Cardiac muscle cell (in vitro differentiated cells and primary cell): ENCODE results near the gene SLC35F6. TPM values are rescaled to one million over a fixed set of nuclear protein-coding genes. Genes with fewer than 3 reads are reported as not detected.
A peak's percentile ranks its signal among the peaks of the same experiment; 100 is the strongest.
"Not testable (repeated sequence)": the region's sequence is repeated elsewhere in the genome, so short reads cannot be mapped to it uniquely, and the experiment has no call there.

ENCODE experiments used
- DNase-seq, 2 donors: peaks; one replicate each; pipeline versions ENCODE4 v3.0.0 to v3.0.0-alpha.2; 2010 to 2017; ENCODE audit warnings: low read depth in 1 of 2, low spot score in 1 of 2
- H3K27ac ChIP-seq: fragments of 200-600 bp; sonication (generic); 2 replicates; pipeline ENCODE4 v1.5.1; 2016
- H3K27me3 ChIP-seq: fragments of 200-600 bp; sonication (generic); 2 replicates; pipeline ENCODE4 v1.6.0; 2016; ENCODE audit warnings: control low read depth
- H3K36me3 ChIP-seq: fragments of 200-600 bp; sonication (generic); 2 replicates; pipeline ENCODE4 v1.5.1; 2016; ENCODE audit warnings: control low read depth
- H3K4me1 ChIP-seq: fragments of 200-600 bp; sonication (generic); 2 replicates; pipeline ENCODE4 v1.8.1; 2017; ENCODE audit warnings: low read depth, mild to moderate bottlenecking, mixed run types
- H3K4me3 ChIP-seq: fragments of 200-600 bp; sonication (generic); 2 replicates; pipeline ENCODE4 v1.5.1; 2016; ENCODE audit warnings: mild to moderate bottlenecking
- H3K9me3 ChIP-seq: fragments of 200-600 bp; sonication (generic); 2 replicates; pipeline ENCODE4 v1.5.1; 2017; ENCODE audit warnings: low read depth, mild to moderate bottlenecking, control low read depth
- CTCF ChIP-seq: IDR thresholded peaks from 2 replicates; pipeline ENCODE4 v1.5.1; 2012; ENCODE audit warnings: low read depth, mild to moderate bottlenecking, low read length
- polyA plus RNA-seq: library from polyadenylated mRNA; unstranded; fragments of >200 nt; fragmentation: Nextera tagmentation; extraction: Ambion mirVana; gene quantifications from 2 replicates; pipeline ENCODE4 v1.2.1, GENCODE V29; 2016
- total RNA-seq: library from RNA; depleted of rRNA; stranded (reverse); fragments of >200 nt; gene quantifications from 2 replicates; pipeline ENCODE4 v1.2.3, GENCODE V29; 2016

Gene SLC35F6
- total and polyA plus RNA-seq, 2 experiments from 2014 or later, result 7.2 to 11.2 TPM

DNA sequence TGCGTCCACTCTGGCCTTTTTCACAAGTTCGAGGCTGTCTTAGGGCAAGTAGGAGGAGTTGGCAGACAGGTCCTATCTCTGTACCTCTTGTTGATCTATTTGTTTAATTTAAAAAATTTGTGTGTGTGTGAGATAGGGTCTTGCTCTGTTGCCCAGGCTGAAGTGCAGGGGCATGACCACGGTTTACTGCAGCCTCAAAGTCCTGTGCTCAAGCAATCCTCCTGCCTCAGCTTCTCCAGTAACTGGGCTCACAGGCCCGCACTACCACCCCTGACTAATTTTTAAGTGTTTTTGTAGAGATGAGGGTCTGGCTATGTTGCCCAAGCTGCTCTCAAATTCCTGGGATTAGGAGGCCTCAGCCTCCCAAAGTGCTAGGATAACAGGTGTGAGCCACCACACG is 4.2 kb upstream of the SLC35F6 start:
- Histone ChIP-seq H3K36me3 (no peaks in the 10 kb centered on the region), H3K27ac (no peak overlapping the region), H3K4me1 (peaks cover 3% of the 10 kb centered on the region)

DNA sequence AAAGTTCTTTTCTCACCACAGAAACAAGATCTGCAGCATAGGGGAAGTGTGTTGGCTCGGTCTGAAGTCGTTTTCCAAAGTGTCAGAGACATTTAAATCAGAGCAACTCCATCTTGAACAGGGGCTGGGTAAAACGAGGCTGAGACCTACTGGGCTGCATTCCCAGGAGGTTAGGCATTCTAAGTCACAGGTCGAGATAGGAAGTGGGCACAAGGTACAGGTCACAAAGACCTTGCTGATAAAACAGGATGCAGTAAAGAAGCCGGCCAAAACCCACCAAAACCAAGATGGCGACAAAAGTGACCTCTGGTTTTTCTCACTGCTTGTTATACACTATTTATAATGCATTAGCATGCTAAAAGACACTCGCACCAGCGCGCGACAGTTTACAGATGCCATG is 3.1 kb upstream of the SLC35F6 start:
- not testable (repeated sequence) for H3K27me3 ChIP-seq, H3K4me3 ChIP-seq, DNase-seq, H3K36me3 ChIP-seq, H3K4me1 ChIP-seq, H3K27ac ChIP-seq, H3K9me3 ChIP-seq

More for the DNA sequence above, 4.2 kb upstream of the SLC35F6 start:
- H3K9me3 ChIP-seq, result no peaks in the 10 kb centered on the region
- H3K4me3 ChIP-seq, result no peak overlapping the region
- no peak for TF ChIP-seq CTCF
- DNase-seq, result no peak
- no peaks in the 10 kb centered on the region for H3K27me3 ChIP-seq

DNA sequence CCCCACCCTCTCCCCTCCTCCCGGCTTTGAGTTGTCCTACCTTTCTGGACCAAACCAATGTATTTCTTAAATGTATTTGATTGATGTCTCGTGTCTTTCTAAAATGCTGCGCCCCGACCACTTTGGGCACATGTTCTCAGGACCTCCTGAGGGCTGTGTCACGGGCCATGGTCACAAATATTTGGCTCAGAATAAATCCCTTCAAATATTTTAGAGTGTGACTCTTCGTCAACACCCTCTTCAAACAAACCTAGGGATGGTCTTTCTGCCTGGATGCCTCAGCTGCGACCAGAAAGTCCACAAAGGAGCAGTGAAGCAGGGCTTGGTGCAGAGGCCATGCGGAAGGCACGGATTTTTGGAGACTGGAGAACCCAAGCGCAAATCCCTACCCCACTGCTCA is 1.1 kb upstream of the SLC35F6 start:
- Histone ChIP-seq H3K9me3 (no peaks in the 10 kb centered on the region), H3K36me3 (no peaks in the 10 kb centered on the region), H3K4me1 (peaks cover 4% of the 10 kb centered on the region), H3K27me3 (no peaks in the 10 kb centered on the region), H3K27ac (no peak overlapping the region), H3K4me3 (no peak overlapping the region)
- no peak for DNase-seq
- TF ChIP-seq CTCF, result no peak

DNA sequence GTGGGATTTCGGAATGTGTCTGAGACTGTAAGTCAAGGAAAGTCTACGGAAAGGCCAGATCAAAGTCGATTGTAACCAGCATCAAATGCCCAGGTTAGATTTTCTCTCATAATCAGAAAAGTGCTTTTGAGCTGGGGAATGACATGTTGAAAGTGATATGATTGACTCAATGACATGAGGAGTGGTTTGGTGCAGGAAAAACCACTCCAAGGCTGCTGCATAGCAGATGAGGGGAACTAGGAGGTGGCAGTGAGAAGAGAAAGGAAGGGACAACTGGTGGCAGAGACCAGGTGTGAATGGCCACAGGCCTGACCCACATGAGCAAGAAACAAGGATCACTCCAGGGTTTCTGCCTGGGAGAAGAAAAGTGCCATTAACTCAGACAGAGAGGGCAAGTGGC is 822 bp downstream of the SLC35F6 start:
- no peak for TF ChIP-seq CTCF

DNA sequence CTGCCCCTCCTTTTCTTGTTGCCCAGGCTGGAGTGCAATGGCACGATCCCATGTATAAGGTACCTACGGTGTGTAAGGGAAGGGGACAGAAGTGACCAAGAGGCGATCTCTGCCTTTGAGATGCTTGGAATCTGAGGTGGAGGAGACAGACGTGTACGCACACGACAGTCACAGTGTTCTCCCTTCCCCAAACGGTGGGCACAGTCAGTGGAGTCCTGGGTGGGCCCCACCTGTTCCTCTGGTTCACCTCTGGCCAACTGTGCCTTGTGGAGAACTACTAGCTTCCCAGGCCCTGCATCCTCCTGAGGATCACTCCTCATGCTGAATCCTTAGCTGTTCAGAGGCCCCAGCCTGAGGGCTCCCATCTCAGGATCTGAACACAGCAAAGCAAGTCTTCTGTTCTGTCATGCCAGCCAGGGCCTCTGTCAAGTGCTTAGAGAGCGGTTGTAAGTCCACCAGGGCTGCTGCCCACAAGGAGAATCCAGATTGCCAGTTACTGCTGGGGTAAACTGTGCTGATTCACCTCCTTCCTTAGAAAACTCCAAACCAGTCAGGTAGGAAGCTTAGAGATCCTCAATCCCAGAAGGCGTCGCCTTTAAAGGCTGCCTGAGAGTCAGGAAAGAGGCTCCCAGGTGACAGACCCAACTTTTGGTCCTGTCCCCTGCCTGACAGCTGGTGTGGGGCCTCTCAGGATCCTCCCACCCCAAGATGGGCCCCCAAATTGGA is 1.6 kb downstream of the SLC35F6 start:
- no peak overlapping the region for H3K4me3 ChIP-seq
- H3K4me1 ChIP-seq, result peaks cover 4% of the 10 kb centered on the region
- no peak overlapping the region for H3K27ac ChIP-seq
- H3K27me3 ChIP-seq, result no peaks in the 10 kb centered on the region
- no peak for DNase-seq
- no peaks in the 10 kb centered on the region for H3K36me3 ChIP-seq
- no peaks in the 10 kb centered on the region for H3K9me3 ChIP-seq
- no peak for TF ChIP-seq CTCF

More for the DNA sequence above, 822 bp downstream of the SLC35F6 start:
- no peak for DNase-seq
- Histone ChIP-seq H3K36me3 (no peaks in the 10 kb centered on the region), H3K27me3 (no peaks in the 10 kb centered on the region), H3K9me3 (no peaks in the 10 kb centered on the region), H3K4me1 (peaks cover 4% of the 10 kb centered on the region), H3K27ac (no peak overlapping the region), H3K4me3 (peak overlapping the region; percentile 71)

GRCh38 chr2:26767129-26767528 is 3.0 kb downstream of the SLC35F6 start:
- Histone ChIP-seq H3K27ac (no peak overlapping the region), H3K36me3 (no peaks in the 10 kb centered on the region), H3K27me3 (no peaks in the 10 kb centered on the region), H3K4me3 (no peak overlapping the region), H3K9me3 (no peaks in the 10 kb centered on the region), H3K4me1 (peaks cover 4% of the 10 kb centered on the region)
- peak in 1 of 2 donors; percentile 29 for DNase-seq
- no peak for TF ChIP-seq CTCF
